Left renal pelvis (tissue), 4 donors: ENCODE data around the gene STRC. TPM values are rescaled to one million over a fixed set of nuclear protein-coding genes. Genes with fewer than 3 reads are reported as not detected.
"Not testable (repeated sequence)": the region's sequence is repeated elsewhere in the genome, so short reads cannot be mapped to it uniquely, and the experiment has no call there.

Experiments
- DNase-seq, 4 donors: peaks; one replicate each; pipeline ENCODE4 v3.0.0-alpha.2; 2013; ENCODE audit warnings: low read depth in 4 of 4, low spot score in 3 of 4
- polyA plus RNA-seq, 4 donors: library from polyadenylated mRNA; unstranded; fragments of 120-200 nt; gene quantifications; one replicate each; pipeline ENCODE4 v1.2.1, GENCODE V29; 2013; ENCODE audit not compliant: insufficient read length in 4 of 4

The STRC gene
- polyA plus RNA-seq, 4 donors, result 0.64 to 2.1 (median 1.2) TPM

GRCh38 chr15:43566615-43567014 is 52.0 kb downstream of the STRC start:
- not testable (repeated sequence) for DNase-seq

- not testable (repeated sequence) for DNase-seq
These were observed 54.8 kb downstream of the STRC start for GRCh38 chr15:43563793-43564192.

- not testable (repeated sequence) for DNase-seq
These were observed 55.8 kb downstream of the STRC start for GRCh38 chr15:43562753-43563152.

DNA sequence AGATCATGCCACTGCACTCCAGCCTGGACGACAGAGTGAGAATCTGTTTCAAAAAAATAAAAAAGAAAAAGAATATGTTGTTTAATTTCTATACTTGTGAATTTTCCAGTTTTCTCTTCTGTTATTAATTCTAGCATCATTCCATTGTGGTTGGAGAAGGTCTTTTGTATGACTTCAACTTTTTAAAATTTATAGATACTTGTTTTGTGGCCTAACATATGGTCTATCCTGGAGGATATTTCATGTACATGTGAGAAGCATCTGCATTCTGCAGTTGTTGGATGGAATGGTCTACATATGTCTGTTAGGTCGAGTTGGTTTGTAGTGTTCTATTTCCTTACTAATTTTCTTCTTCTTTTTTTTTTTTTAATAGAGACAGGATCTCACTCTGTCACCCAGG is 65.6 kb downstream of the STRC start:
- DNase-seq, result no peak

GRCh38 chr15:43552256-43552655 is 66.3 kb downstream of the STRC start:
- no peak for DNase-seq

DNA sequence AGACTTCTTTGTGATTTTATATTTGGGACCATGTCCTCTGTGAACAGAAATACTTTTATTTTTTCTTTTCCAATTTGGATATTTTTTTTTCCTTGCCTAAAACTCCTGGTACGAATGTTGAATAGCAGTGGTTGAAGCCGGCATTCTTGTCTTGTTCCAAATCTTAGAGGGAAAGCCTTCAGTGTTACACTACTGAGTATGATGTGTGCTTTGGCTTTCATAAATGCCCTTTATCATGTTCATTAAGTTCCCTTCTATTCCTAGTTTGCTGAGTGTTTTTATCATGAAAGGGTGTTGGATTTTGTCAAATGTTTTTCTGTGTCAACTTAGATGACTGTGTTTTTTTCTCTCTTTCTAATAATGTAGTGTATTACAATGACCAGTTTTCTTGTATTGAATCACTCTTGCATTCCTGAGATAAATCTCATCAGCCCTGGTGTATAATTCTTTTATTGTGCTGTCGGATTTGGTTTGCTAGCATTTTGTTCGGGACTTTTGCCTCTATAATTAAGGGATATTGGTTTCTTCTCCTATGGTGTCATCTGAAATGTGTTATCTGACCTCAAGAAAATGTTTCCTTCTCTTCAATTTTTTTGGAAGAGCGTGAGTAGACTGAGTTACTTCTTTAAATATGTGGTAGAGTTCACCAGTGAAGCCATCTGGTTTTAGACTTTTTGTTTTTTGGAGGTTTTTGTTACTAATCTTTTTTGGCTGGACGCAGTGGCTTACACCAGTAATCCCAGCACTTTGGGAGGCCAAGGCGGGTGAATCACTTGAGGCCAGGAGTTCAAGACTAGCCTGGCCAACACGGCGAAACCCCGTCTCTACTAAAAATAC is 67.9 kb downstream of the STRC start:
- no peak for DNase-seq

Other genes starting within 250 kb of the STRC start
- gene ZSCAN29, start 247.8 kb downstream of the STRC start, polyA plus RNA-seq, result 10 to 100 TPM; 25.1 to 35.6 (median 26.6) TPM
- gene TUBGCP4, start 247.7 kb downstream of the STRC start, polyA plus RNA-seq, result 10 to 100 TPM; 19.1 to 38.3 (median 25.2) TPM
- 10 to 100 TPM; 58.1 to 92.9 (median 84.7) TPM for gene TP53BP1, start 125.6 kb downstream of the STRC start, polyA plus RNA-seq
- gene MAP1A, start 101.2 kb downstream of the STRC start, polyA plus RNA-seq, result 10 to 100 TPM in 1 of 4 donors, 1 to 10 TPM in 3; 8.0 to 14.7 (median 9.0) TPM
- 10 to 100 TPM; 11.4 to 33.2 (median 22.4) TPM for gene PPIP5K1, start 28.6 kb downstream of the STRC start, polyA plus RNA-seq
- 1 to 10 TPM in 3 of 4 donors, under 1 TPM in 1; 0.66 to 3.7 (median 2.3) TPM for gene CKMT1B, start 24.8 kb downstream of the STRC start, polyA plus RNA-seq
- 1 to 10 TPM; 2.3 to 10.0 (median 3.9) TPM for gene CATSPER2, start 30.0 kb upstream of the STRC start, polyA plus RNA-seq
- gene CKMT1A, start 75.1 kb upstream of the STRC start, polyA plus RNA-seq, result 1 to 10 TPM in 3 of 4 donors, under 1 TPM in 1; 0.40 to 2.6 (median 1.7) TPM
- gene PDIA3, start 127.6 kb upstream of the STRC start, polyA plus RNA-seq, result 100 to 1,000 TPM; 487 to 703 (median 583) TPM
- gene ELL3, start 158.2 kb upstream of the STRC start, polyA plus RNA-seq, result 1 to 10 TPM; 1.8 to 3.8 (median 2.9) TPM
- gene SERF2, start 173.5 kb upstream of the STRC start, polyA plus RNA-seq, result 100 to 1,000 TPM; 568 to 773 (median 657) TPM
- gene SERINC4, start 181.4 kb upstream of the STRC start, polyA plus RNA-seq, result under 1 TPM in 1 of 4 donors, not detected in 3; 0.81 TPM
- gene HYPK, start 181.8 kb upstream of the STRC start, polyA plus RNA-seq, result 10 to 100 TPM in 3 of 4 donors, 1 to 10 TPM in 1; 8.0 to 17.1 (median 12.9) TPM
- 10 to 100 TPM; 46.8 to 74.9 (median 64.8) TPM for gene MFAP1, start 205.9 kb upstream of the STRC start, polyA plus RNA-seq
- gene WDR76, start 208.2 kb upstream of the STRC start, polyA plus RNA-seq, result 10 to 100 TPM; 13.6 to 17.0 (median 15.1) TPM